HG03442 (cell line): Measurements from ENCODE around the gene ABHD4.
"Not testable (repeated sequence)": the region's sequence is repeated elsewhere in the genome, so short reads cannot be mapped to it uniquely, and the experiment has no call there.

Source experiments
- ATAC-seq: cut with Tn5 transposase; IDR thresholded peaks from one replicate; pipeline ENCODE4 v1.9.1; 2021; ENCODE audit warnings: mild to moderate bottlenecking, moderate library complexity; ENCODE audit not compliant: unreplicated experiment

The ABHD4 gene

DNA sequence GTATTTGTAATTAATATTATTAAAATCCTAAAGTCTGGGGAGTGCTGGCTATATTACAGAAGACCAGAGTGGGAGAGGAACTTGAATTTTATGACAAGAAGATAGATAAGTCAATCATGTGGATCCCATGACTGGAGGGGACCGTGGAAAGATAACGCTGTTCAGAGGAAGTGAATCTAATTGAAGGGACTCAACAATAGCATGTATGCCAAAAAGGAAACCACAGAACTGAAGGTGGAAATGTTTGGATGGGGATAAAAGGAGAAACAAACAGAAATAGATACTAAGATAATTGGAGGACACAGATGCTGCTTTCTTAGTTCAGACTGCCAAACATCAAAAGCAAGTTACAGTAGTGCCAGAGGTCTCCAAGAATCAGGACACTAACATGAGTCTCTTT lies 24.9 kb downstream of the ABHD4 start:
- no peak for ATAC-seq

DNA sequence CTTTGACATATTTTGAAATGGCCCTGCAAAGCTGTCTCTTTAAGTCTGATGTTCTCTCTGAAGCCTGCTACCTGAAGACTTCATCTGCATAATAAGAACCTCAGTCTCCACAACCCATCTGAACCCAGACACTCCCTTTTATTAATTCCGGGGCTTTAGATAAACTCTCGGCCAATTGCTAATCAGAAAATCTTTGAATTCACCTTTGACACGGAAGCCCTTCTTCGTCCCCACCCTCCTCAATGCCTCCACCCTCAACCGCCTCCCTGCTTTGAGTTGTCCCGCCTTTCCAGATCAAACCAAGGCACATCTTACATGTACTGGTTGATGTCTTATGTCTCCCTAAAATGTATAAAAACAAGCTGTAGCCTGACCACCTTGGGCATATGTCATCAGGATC lies 28.5 kb downstream of the ABHD4 start:
- no peak for ATAC-seq

DNA sequence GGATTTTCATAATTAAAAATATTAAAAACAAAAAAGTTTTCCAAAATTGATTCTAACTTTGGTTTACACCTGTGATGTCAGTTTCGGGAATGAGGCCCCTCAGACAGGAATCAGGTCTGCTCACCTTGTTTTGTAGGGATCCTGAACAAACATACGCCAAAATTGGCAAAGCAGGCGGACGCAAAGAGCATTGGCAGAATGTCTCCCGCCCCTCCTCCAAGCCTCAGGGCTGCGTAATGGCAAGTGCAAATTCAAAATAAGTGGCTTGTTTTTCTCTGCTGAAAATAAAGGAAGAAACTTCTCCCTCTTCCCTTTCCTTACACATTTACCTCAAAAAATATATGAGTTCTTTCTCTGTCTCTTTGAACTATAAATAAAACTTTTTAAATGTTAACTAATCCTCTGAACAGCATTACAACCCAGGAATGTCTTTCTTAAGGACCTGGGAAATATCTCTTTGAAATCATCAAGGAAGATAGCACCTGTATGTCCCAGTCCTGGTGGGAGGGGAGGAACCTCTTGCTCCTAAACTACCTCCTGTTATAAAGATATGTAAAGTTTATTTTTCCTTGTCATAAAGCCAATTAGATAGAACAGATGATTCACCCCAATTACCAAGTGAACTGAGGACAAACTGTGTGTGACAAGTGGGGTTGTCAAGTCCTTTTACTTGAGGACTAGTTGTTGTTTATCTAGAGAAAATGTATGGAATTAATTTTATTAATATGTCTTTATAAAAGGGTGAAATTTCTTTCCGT lies 29.6 kb downstream of the ABHD4 start:
- ATAC-seq: no peak

DNA sequence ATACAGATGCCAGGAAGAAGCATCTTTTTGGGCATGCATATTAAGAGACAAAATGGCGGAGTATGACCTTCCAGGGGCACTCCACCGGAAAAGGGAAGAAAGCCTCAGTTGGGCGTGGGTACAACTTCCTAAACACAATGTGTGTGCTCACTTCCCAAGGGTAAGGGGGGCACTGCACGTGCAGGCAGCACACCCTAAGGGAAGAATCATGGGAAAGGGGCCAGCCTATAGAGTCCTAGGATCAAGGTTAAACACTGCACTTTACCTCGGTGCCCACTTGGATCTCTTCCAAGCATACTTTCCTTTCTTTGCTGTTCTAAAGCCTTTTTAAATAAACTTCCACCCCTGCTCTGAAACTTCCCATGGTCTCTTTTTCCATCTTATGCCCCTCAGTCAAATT lies 31.3 kb downstream of the ABHD4 start:
- no peak for ATAC-seq

DNA sequence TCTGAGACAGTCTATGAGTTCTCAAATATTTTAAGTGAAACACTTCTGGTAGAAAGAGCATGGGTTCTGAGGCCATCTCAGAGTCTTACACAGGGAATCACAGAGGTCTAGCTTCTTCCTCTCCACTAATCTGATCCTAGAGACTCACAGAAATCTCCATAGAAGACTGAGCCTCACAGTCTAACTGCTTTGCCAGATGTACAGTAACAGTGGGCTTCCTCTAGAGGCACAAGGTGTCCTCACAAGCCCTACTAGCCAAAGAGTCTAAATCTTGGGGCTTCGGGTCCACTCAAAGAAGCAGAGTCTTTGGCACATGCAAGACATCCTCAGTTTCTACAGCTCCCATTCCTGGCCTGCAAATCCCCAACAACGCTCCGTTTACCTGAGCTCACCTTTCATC lies 32.0 kb downstream of the ABHD4 start:
- no peak for ATAC-seq

DNA sequence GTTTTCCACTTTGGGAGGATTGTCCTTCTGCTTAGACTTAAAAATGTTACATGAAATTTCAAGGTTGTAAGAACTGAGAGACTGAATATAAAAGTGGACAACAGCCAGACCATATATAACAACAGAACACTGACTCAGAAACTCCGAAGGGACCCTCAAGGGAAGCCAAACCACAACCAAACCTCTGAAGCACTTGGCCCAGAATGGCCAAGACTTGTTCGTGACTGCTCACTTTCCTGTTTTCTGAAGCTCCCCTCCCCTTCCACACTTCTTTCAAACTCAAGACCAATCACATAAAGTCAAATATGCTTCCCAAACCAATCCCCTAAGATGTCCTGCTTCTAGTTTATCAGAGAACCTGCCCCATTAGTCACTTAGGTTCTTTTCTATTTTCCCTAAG lies 32.4 kb downstream of the ABHD4 start:
- ATAC-seq: no peak

DNA sequence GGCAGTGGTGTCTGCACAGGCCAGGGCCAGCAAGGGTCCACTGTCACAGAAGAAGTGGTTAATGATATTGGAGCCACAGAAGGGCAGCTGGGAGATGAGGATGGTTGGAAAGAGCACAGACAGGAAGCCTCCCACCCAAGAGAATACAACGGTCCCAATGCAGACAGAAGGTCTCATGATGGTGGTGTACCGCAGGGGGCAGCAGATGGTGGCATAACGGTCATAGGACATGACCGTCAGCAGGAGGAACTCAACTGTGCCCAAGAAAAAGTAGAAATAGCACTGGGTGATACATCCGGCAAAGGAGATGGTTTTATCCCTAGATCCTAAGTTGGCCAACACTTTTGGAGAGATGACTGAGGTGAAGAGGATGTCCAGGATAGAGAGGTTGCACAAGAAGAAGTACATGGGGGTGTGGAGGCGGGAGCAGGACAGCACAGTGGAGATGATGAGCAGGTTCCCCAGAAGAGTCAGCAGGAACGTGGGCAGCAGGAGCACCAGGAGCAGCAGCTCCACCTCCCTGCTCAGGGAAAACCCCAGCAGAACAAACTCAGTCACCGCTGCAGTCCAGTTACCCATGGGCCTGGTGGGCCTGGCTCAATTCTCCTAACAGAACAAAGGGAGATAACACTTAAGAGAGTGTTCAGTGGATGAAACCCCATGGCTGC lies 36.3 kb downstream of the ABHD4 start:
- no peak for ATAC-seq

DNA sequence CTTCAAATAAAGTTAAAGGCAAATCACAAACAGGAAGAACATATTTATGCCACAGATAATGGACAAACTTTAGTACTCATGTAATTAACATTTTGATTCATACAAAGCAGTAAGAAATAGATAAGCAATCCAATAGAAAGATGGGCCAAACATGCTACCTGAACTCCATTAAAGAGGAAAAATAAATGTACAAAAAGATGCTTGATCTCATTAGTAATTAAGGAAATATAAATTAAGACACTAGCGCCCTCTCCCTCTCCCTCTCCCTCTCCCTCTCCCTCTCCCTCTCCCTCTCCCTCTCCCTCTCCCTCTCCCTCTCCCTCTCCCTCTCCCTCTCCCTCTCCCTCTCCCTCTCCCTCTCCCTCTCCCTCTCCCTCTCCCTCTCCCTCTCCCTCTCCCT lies 37.9 kb downstream of the ABHD4 start:
- not testable (repeated sequence) for ATAC-seq

DNA sequence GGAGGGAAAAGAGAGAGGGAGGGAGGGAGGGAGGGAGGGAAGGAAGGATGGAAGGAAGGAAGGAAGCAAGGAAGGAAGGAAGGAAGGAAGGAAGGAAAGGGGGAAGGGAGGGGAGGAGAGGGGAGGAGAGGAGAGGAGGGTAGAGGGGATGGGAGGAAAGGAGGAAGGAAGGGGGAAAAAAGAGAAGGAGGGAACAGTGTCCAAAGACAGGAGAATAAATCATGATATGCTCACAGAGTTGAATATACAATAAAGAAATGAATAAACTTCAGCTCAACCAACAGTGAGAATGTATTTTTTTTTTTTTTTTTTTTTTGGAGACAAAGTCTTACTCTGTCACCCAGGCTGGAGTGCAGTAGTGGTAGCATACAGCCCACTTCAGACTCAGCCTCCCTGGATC lies 42.1 kb downstream of the ABHD4 start:
- no peak for ATAC-seq

DNA sequence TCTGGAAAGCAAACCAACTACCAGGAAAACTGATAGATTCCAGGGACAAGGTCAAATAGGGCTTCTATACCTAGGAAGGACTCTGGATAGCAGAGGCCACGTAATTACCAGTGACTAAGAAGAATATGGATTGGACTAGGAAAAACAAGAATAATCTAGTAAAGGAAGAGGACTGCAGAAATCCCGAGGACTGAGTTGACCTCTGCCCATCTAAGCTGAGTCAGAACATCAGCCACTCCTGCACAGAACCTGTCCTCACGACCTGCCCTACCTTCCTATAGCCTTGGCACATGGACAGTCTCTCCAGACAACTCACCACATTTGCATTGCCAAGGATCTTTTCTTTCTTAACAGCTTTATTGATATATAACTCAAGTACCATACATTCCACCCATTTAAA lies 43.7 kb downstream of the ABHD4 start:
- no peak for ATAC-seq

DNA sequence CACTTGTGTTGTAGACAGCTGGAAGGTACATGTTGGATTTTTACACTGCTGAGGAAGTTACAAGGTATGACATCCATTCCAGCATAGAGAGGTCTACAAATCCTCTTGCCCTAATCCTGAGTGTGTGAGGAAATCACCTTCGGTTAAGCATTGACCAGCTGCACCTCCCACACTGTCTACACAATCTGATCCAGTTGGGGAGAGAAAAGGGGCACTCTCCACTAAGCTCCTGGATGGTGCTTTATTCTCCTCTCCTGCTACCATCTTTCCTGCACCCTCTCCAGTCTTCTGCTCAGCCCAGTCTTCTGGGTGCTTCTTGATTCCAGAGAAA lies 46.2 kb downstream of the ABHD4 start, which contains the start of gene OR6J1:
Gene OR6J1 (minus strand): TSS at position 48 of the 331 bp plus-strand sequence. CDS start 9,541 bp downstream, outside the sequence.
- no peak for ATAC-seq

DNA sequence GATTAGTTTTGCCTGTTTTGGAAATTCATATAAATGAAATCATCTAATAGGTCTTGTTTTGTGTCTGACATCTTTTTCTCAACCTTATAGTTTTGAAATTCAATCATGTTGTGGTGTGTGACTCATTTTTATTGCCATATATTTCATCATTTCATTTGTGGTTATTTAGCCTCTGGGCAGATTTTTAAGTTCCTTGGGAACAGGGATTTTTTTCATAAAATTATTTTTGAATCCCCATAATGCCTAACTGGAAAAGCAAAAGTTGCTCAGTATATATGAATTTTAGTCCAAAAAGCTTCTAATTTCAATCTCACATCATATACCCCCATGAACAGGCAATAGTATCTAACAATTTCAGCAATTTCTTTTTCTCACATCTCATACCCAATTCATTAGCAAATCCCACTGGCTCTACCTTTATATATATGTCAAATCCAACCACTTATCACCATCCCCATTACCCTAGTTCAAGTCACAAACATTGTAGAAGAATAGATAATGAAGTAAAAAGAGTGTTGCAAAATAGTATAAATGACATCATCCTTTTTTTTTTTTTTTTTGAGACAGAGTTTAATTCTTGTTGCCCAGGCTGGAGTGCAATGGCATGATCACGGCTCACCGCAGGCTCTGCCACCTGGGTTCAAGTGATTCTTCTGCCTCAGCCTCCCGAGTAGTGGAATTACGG lies 48.6 kb downstream of the ABHD4 start:
- no peak for ATAC-seq

DNA sequence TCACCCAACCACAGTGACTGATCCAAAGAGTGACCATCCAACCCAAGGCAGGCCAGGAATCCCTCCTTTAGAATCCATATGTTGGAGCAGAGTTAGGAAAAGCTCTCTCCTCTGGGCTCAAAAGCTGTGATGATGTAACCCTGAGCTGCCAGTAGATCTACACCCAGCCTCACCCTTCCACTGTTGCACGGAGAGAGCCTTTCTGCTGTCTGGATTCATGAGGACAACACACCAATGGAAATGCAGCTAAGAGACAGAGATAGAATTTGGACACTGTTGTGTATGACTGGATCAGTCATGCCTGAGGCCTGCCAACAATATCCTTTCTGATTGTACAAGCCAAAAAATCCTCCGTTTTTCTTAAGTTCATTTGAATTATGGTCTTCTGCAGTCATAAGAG lies 50.4 kb downstream of the ABHD4 start:
- no peak for ATAC-seq

DNA sequence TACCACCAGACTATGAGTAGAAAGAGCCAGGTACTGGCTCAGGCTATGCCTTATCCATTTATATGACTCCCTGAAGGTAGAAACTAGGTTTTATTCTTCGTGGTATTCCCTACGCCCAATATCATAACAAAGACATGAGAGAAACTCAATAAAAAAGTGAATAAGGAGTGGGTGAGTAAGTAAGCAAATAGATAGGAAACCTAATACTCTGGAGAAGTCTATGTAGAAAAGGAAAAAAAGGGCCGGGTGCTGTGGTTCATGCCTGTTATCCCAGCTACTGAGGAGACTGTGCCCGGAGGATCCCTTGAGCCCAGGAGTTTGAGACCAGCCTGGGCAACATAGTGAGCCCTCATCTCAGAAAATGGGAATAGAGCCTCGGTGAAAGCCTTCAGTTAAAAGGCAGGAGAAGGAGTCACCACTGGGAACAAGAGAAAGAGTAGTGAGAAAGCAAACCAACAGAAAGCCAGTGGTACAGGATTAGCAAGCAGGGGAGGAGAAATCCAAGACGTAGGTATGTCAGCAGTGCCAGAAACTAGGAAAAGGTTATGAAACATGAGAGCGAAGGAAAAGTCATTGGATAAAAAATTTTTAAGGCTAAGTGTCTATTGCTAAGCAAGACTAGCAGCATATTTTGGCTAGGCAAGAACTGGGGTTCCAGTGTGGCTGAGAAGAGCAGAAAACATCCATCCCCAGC lies 52.1 kb downstream of the ABHD4 start:
- ATAC-seq: no peak

DNA sequence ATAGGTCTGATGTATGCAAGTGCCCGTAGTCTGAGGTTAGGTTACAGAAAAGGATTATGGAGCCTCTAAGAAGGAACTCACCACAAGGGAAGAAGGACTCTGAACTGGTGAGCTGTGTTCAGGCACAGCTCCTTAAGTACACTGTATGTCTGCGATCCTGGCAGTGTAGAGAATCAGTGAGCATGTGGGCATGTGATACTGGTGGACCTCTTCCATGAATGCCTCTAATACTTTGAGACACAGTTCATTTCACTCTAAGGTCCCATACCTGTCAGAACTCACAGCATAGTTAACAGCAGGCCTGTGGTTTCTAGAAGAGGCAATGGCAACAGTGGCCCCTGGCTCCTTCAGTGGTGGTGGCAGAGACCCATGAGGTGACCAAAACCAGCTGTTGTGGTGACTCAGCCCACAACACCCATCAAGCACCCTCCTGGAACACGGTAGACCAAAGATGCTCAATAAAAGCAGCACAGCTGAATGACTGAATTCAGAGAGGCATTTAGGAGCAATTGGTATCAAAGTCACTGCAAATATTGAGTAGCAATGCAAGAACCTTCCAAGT lies 52.9 kb downstream of the ABHD4 start:
- peak; percentile 73 for ATAC-seq

DNA sequence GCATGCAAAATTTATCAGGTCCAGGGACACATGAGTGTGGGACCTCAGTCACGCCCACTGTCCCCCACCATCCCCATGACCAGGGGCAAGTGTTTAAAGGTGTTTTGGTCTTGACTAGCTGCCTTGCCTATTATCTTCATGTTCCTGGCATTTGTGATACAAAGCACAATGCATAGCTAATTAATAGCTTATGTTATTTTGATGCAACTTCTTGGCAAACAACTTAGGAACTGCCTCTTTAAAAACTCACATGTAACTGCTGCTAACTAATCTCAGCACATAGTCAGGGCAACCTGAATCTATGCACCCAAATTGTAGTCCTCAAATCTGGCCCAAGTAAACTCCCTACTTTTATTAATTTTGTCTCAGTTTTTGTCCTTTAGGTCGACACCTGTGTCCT lies 53.5 kb downstream of the ABHD4 start:
- no peak for ATAC-seq

DNA sequence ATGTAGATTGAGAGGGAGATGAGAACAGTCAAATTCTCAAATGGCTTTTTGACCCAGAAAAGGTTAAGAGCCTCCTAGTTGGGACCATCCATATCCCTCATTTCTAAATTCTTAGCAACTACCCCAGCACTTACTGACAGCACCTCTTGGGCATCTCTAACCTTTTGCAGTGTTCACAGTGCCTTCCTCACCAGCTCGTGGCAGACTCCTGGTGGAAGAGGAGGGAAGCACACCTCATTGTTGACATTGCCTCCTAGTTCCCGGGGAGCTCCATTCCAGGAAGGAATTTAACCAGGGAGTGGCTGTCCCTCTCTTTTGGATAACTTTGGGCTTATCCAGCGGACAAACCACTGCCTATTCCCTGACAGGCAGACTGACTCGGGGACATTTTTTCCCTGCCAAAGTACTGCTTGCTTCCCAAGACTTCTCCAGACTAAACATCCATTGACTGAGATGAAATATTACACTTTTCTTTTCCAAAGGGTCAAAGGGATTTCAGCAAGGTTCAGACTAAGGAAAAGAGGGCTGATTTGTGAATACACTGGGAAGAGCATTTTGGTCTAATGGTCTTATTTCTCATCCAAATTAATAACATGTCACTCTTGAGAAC lies 55.0 kb downstream of the ABHD4 start:
- peak; percentile 56 for ATAC-seq

DNA sequence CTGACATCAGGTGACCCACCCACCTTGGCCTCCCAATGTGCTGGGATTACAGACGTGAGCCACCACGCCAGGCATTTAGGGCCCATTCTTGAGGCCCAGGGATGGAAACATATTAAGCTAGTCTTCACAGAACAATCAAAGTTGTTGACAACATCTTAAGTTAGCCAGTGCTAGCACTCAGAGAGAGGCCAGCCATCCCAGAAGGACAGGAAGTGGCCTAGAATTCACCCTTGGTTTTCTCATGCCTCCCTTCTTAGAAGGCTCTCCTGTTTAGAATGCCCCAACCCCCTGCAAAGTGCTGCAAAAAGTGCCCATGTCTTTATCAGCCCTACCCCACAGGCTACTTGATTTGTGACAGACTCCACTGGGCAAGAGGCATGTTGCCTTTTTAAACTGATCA lies 58.1 kb downstream of the ABHD4 start:
- no peak for ATAC-seq

DNA sequence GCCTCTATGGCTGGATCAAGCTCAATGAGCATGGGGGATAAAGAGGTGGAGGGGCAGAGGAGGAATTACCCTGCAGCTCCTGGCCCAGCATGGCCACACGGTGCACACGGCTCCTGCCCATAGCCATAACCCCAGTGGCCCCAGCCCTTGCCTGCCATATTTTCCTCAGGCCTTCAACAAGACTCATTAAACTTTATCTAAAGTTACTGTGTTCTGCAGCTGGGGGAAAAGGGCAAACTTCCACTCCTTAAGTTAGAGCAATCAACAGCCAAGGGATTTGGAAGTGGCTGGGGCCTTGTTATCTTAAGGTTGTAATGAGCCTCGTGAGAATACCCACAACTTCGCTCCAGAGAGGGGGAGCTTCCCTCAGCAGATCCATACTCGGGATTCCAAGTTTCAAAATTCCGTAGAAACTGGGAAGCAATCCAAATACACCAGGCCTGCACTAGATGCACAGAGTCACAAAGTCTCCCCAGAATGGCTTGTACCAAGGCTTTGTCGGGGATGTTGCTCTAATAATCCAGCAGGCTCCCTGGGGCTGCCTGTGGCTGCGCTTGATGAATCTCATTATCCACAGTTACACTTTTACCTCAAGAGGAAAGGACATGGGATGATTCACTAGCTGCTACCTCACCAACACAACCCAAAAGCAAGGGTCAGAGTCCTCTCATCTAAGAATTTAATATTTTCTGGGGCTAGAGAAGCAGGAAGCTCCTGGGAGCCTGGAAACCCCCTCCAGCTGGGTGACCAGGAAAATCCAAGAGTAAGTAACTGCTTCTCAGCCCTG lies 59.0 kb downstream of the ABHD4 start:
- no peak for ATAC-seq

DNA sequence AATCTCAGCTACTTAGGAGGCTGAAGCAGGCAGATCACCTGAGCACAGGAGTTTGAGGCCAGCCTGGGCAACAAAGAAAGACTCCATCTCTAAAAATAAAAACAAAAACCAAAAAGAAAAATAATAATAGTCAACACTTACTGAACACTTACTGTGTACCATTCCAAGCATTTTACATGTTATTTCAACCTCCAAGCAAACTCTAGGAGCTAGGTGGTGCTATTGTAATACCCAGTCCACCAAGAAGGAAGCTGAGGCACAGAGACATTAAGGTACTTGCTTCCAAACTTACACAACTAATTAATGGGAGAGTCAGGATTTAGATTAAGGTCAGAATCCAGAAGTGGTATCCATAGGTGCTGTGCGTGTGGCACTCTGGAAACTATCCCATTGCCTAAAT lies 59.8 kb downstream of the ABHD4 start:
- no peak for ATAC-seq
